A549 treated with Hydrocortisone at 1 μM for 4 hours (cell line): ENCODE measurements around the gene THUMPD2. TPM values are rescaled to one million over a fixed set of nuclear protein-coding genes. Genes with fewer than 3 reads are reported as not detected.

ENCODE experiments used
- total RNA-seq: library from RNA; stranded (reverse); fragments of 200-300 nt; extraction: Qiagen RNA extraction; gene quantifications from 5 replicates; pipeline ENCODE4 v1.2.3, GENCODE V29; 2022

The THUMPD2 gene, protein sequence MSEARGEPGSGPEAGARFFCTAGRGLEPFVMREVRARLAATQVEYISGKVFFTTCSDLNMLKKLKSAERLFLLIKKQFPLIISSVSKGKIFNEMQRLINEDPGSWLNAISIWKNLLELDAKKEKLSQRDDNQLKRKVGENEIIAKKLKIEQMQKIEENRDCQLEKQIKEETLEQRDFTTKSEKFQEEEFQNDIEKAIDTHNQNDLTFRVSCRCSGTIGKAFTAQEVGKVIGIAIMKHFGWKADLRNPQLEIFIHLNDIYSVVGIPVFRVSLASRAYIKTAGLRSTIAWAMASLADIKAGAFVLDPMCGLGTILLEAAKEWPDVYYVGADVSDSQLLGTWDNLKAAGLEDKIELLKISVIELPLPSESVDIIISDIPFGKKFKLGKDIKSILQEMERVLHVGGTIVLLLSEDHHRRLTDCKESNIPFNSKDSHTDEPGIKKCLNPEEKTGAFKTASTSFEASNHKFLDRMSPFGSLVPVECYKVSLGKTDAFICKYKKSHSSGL
- total RNA-seq = 11.6 to 14.5 TPM (median 12.4 TPM) in 5 replicates

GRCh38 chr2:39778775-39779340 is at the start of gene THUMPD2:
THUMPD2 (minus strand) TSS chr2:39779258; CDS start chr2:39779239, 19 bp downstream.

Other genes with a start within 250 kb of the THUMPD2 start
- 0.08 to 0.25 TPM (median 0.12 TPM) in 5 replicates for gene TMEM178A, start 113.3 kb downstream of the THUMPD2 start, total RNA-seq